Aorta (tissue), 5 donors: Measurements from ENCODE around the gene FBXL17. TPM values are rescaled to one million over a fixed set of nuclear protein-coding genes. Genes with fewer than 3 reads are reported as not detected.

Experiments used
- ATAC-seq: fragments of 200-7000 bp; cut with Tn5 transposase; one replicate; pipeline ENCODE4 v1.9.1; 2022; ENCODE audit warnings: moderate library complexity; ENCODE audit not compliant: low FRiP score
- DNase-seq, 2 donors: peaks; one replicate each; pipeline ENCODE4 v3.0.0-alpha.2; 2020
- H3K27ac ChIP-seq, 2 donors: one replicate each; pipeline ENCODE4 v1.5.1; 2013; ENCODE audit warnings: low read length in 2 of 2, mild to moderate bottlenecking in 2 of 2, moderate library complexity in 2 of 2, control low read depth in 1 of 2, inconsistent platforms in 1 of 2, low read depth in 1 of 2
- H3K27me3 ChIP-seq, 2 donors: one replicate each; pipeline ENCODE4 v1.6.1; 2013; ENCODE audit warnings: control low read depth in 1 of 2, low read length in 1 of 2, mild to moderate bottlenecking in 1 of 2, moderate library complexity in 1 of 2; ENCODE audit not compliant: insufficient read depth in 2 of 2, control insufficient read depth in 1 of 2
- H3K36me3 ChIP-seq, 2 donors: one replicate each; pipeline ENCODE4 v1.6.1; 2013; ENCODE audit warnings: control low read depth in 1 of 2, low read length in 1 of 2, mild to moderate bottlenecking in 1 of 2; ENCODE audit not compliant: insufficient read depth in 2 of 2, control insufficient read depth in 1 of 2
- H3K4me1 ChIP-seq, 2 donors: one replicate each; pipeline ENCODE4 v1.6.1; 2013; ENCODE audit warnings: low read length in 2 of 2, control low read depth in 1 of 2, mild to moderate bottlenecking in 1 of 2, moderate library complexity in 1 of 2; ENCODE audit not compliant: insufficient read depth in 2 of 2, control insufficient read depth in 1 of 2
- H3K4me3 ChIP-seq, 2 donors: one replicate each; pipeline ENCODE4 v1.5.1; 2013; ENCODE audit warnings: low read length in 2 of 2, control low read depth in 1 of 2, mild to moderate bottlenecking in 1 of 2
- H3K9me3 ChIP-seq: one replicate; pipeline ENCODE4 v1.6.1; 2013; ENCODE audit warnings: mild to moderate bottlenecking, low read length; ENCODE audit not compliant: control insufficient read depth
- WGBS, 2 donors: extraction: QIAGEN DNeasy Blood & Tissue Kit; methylation state at CpG; one replicate each; pipeline ENCODE4 v1.1.7; 2013; 5-methylcytosine and 5-hydroxymethylcytosine counted together
- intact Hi-C, 2 donors: fragments of 100-400 bp; cut with DNase I; formaldehyde crosslinking; loops; one replicate each; pipeline versions ENCODE4 v1.14.2 to v1.15.0; 2022
- polyA plus RNA-seq, 2 donors: library from polyadenylated mRNA; stranded (reverse); fragments of 200-250 nt; gene quantifications; one replicate each; pipeline ENCODE4 v1.2.3, GENCODE V29; 2013
- total RNA-seq, 2 donors: library from RNA; stranded (reverse); fragmentation: NEBNext Ultra II Directional; extraction: Animal tissue kit (Norgen Biotek cat#: 25700); gene quantifications; one replicate each; pipeline ENCODE4 v1.2.1, GENCODE V29; 2021
- donor health status: healthy with polysubstance abuse.
- donor health status: Bipolar disorder and iron deficiency.
- donor health status: DM: no; HTN: no; CAD: no.
- donor health status: DM: no; HTN: no; CAD: no.
- donor health status: DM: yes; HTN: yes; CAD: no.

The FBXL17 gene
- total and polyA plus RNA-seq, 4 donors = 10.3 to 36.3 (median 20.7) TPM

GRCh38 chr5:108380531-108381349 lies 1.2 kb downstream of the FBXL17 start:
- 1% methylated on average over 47 to 85 of the region's 85 CpGs for WGBS, 2 donors
- H3K4me1 ChIP-seq = no peaks in the 10 kb centered on the region
- H3K27me3 ChIP-seq = no peaks in the 10 kb centered on the region
- ATAC-seq (peak; percentile 2), DNase-seq (peak; percentile 63 to 83)
- peak overlapping the region; percentile 97 to 99 for H3K27ac ChIP-seq
- H3K9me3 ChIP-seq = no peaks in the 10 kb centered on the region
- peak overlapping the region; percentile 92 to 93 for H3K4me3 ChIP-seq
- intact Hi-C loops = no loop called here
- no peaks in the 10 kb centered on the region for H3K36me3 ChIP-seq

DNA sequence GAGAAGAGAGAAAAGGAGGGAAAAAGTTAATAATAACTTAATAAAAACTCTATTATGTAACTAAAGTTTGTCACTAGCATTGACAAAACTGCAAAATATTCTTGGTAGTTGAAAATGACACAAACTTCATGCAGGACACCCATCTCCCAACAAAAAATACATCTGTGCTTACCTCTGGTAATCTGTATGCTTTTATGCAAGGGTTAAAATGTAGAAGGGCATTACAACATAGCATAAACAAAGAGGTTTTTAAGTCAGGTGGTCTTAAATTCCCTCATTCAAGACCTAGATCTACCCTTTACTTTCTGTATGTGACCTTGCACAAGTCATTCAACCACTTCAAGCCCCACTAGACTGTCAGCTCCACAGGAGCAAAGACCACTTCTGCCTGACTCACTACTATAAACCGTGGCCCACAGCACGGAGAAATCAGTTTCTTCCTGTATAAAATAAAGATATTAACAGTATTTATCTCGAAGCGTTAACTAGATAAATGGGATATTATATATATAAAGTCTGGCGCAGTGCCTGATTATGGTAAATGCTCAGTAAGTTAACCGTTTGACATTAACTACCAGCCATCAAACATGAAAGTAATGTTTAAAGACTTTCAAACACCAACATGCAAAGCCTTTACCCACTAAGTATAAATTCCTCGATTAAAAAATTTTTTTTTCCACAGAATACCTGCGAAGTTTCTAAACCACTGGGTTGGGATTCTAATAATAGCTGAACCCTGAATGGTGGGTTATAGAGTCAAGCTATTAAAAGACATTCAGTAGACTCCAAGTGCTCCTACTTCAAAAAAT lies 2.0 kb downstream of the FBXL17 start:
- no peaks in the 10 kb centered on the region for H3K36me3 ChIP-seq
- 7 to 8% methylated on average over 8 of the region's 8 CpGs for WGBS, 2 donors
- no peaks in the 10 kb centered on the region for H3K9me3 ChIP-seq
- no peaks in the 10 kb centered on the region for H3K4me1 ChIP-seq
- peak overlapping the region in 1 of 2 donors; percentile 97 for H3K27ac ChIP-seq
- DNase-seq (no peak), ATAC-seq (no peak)
- no peaks in the 10 kb centered on the region for H3K27me3 ChIP-seq
- peak overlapping the region; percentile 92 to 93 for H3K4me3 ChIP-seq
- intact Hi-C loops = no loop called here

- intact Hi-C loops = no loop called here
- Histone ChIP-seq H3K27ac (no peak overlapping the region), H3K36me3 (no peaks in the 10 kb centered on the region), H3K4me1 (no peaks in the 10 kb centered on the region), H3K27me3 (no peaks in the 10 kb centered on the region), H3K4me3 (no peak overlapping the region), H3K9me3 (peaks cover 1% of the 10 kb centered on the region)
- DNase-seq (no peak), ATAC-seq (no peak)
- WGBS, 2 donors = 94 to 98% methylated on average over 1 of the region's 1 CpG
Measured at GRCh38 chr5:108375768-108376167, 6.1 kb downstream of the FBXL17 start.

- H3K36me3 ChIP-seq = no peaks in the 10 kb centered on the region
- H3K27ac ChIP-seq = no peak overlapping the region
- intact Hi-C loops = no loop called here
- no peak overlapping the region for H3K4me3 ChIP-seq
- H3K27me3 ChIP-seq = no peaks in the 10 kb centered on the region
- no peaks in the 10 kb centered on the region for H3K4me1 ChIP-seq
- H3K9me3 ChIP-seq = peaks cover 1% of the 10 kb centered on the region
- ATAC-seq (no peak), DNase-seq (no peak)
Measured at GRCh38 chr5:108373426-108373825, 8.5 kb downstream of the FBXL17 start.

DNA sequence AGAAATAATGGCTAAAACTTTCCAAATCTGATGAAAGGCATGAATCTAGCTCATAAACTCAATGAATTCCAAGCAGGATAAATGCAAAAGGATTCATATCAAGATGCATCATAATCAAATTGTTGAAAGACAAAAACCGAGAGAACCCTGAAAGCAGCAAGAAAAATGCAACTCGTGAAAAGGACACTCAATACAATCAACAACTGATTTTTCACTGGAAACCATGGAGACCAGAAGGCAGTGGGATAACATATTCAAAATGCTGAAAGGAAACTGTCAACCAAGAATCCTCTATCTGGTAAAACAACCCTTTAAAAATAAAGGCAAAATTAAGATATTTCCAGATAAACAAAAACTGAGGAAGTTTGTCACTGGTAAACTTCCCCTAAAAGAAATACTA lies 9.5 kb downstream of the FBXL17 start:
- WGBS, 2 donors = 98% methylated on average over 2 of the region's 2 CpGs
- Histone ChIP-seq H3K27ac (no peak overlapping the region), H3K9me3 (peaks cover 1% of the 10 kb centered on the region), H3K4me3 (no peak overlapping the region), H3K4me1 (no peaks in the 10 kb centered on the region), H3K27me3 (no peaks in the 10 kb centered on the region), H3K36me3 (no peaks in the 10 kb centered on the region)
- ATAC-seq (no peak), DNase-seq (no peak)
- intact Hi-C loops = no loop called here

- Histone ChIP-seq H3K9me3 (peaks cover 1% of the 10 kb centered on the region), H3K4me1 (peaks cover 0 to 2% of the 10 kb centered on the region in 2 donors), H3K36me3 (peaks cover 0 to 2% of the 10 kb centered on the region in 2 donors), H3K27ac (no peak overlapping the region), H3K4me3 (no peak overlapping the region), H3K27me3 (no peaks in the 10 kb centered on the region)
- WGBS, 2 donors = 9 to 30% methylated on average over 2 of the region's 2 CpGs
- DNase-seq (no peak), ATAC-seq (no peak)
- intact Hi-C loops = no loop called here
Measured at GRCh38 chr5:108371263-108371662, 10.6 kb downstream of the FBXL17 start.

GRCh38 chr5:108369167-108369566 lies 12.7 kb downstream of the FBXL17 start:
- intact Hi-C loops = no loop called here
- Histone ChIP-seq H3K9me3 (no peaks in the 10 kb centered on the region), H3K4me3 (no peak overlapping the region), H3K4me1 (peaks cover 0 to 2% of the 10 kb centered on the region in 2 donors), H3K27ac (no peak overlapping the region), H3K36me3 (peaks cover 0 to 3% of the 10 kb centered on the region in 2 donors), H3K27me3 (no peaks in the 10 kb centered on the region)
- ATAC-seq (no peak), DNase-seq (no peak)
- WGBS, 2 donors = 95 to 100% methylated on average over 4 of the region's 4 CpGs

- intact Hi-C loops = no loop called here
- Histone ChIP-seq H3K4me1 (peaks cover 0 to 2% of the 10 kb centered on the region in 2 donors), H3K27ac (no peak overlapping the region), H3K36me3 (peaks cover 0 to 3% of the 10 kb centered on the region in 2 donors), H3K27me3 (no peaks in the 10 kb centered on the region), H3K9me3 (no peaks in the 10 kb centered on the region), H3K4me3 (no peak overlapping the region)
- ATAC-seq (no peak), DNase-seq (no peak)
- WGBS, 2 donors = 91 to 92% methylated on average over 8 of the region's 8 CpGs
Measured at GRCh38 chr5:108367679-108368334, 14.1 kb downstream of the FBXL17 start.
